Caco-2 (cell line): ENCODE results near the gene HOXB6. TPM values are rescaled to one million over a fixed set of nuclear protein-coding genes. Genes with fewer than 3 reads are reported as not detected.

ENCODE experiments used
- BruUV-seq: library from RNA; stranded (reverse); fragments of 400-500 nt; replicated peaks from 2 replicates; lab custom pipeline; 2021; lab: Mats Ljungman, UMichigan
- CTCF ChIA-PET: fragments of 300-600 bp; sonication (Branson Sonifier 250); formaldehyde crosslinking; loops from one replicate; lab custom pipeline; 2022; ENCODE audit warnings: antibody characterized with exemption; lab: Charles Lee
- POLR2A ChIA-PET: fragments of 300-600 bp; sonication (Branson Sonifier 250); formaldehyde crosslinking; loops from one replicate; lab custom pipeline; 2022; ENCODE audit warnings: antibody characterized with exemption; lab: Charles Lee
- DNase-seq, 2 experiments: peaks; one replicate each; pipeline versions ENCODE4 v3.0.0 to v3.0.0-alpha.2; 2020 to 2022
- H3K27me3 ChIP-seq: replicated peaks from 2 replicates; pipeline ENCODE4 v1.6.0; 2011; ENCODE audit warnings: low read length; ENCODE audit not compliant: control insufficient read depth, insufficient read depth
- H3K36me3 ChIP-seq: 2 replicates; pipeline ENCODE4 v1.5.1; 2011; ENCODE audit warnings: low read length; ENCODE audit not compliant: control insufficient read depth, insufficient read depth
- H3K4me1 ChIP-seq: fragments of 250-450 bp; sonication (Bioruptor Pico); 2 replicates; pipeline ENCODE4 v1.5.1; 2020; ENCODE audit warnings: mild to moderate bottlenecking
- H3K4me3 ChIP-seq: 2 replicates; pipeline ENCODE4 v1.5.1; 2011; ENCODE audit warnings: low read depth, mild to moderate bottlenecking, control low read depth, low read length
- H3K9me3 ChIP-seq: fragments of 250-450 bp; sonication (Bioruptor Pico); 2 replicates; pipeline ENCODE4 v1.5.1; 2020; ENCODE audit warnings: mild to moderate bottlenecking, moderate library complexity
- H3K27ac Mint-ChIP-seq: one replicate; pipeline ENCODE4 v1.8.0; 2022; ENCODE audit warnings: mixed read lengths; ENCODE audit not compliant: unreplicated experiment
- H3K27me3 Mint-ChIP-seq: one replicate; pipeline ENCODE4 v1.8.0; 2022; ENCODE audit warnings: mixed read lengths; ENCODE audit not compliant: insufficient read depth, unreplicated experiment
- H3K36me3 Mint-ChIP-seq: one replicate; pipeline ENCODE4 v1.8.0; 2022; ENCODE audit warnings: mild to moderate bottlenecking, mixed read lengths; ENCODE audit not compliant: insufficient read depth, unreplicated experiment
- H3K4me1 Mint-ChIP-seq: one replicate; pipeline ENCODE4 v1.8.0; 2022; ENCODE audit warnings: low read depth, mixed read lengths; ENCODE audit not compliant: unreplicated experiment
- H3K4me3 Mint-ChIP-seq: one replicate; pipeline ENCODE4 v1.8.0; 2022; ENCODE audit warnings: mild to moderate bottlenecking, moderate library complexity, mixed read lengths; ENCODE audit not compliant: unreplicated experiment
- H3K9me3 Mint-ChIP-seq: one replicate; pipeline ENCODE4 v1.8.0; 2022; ENCODE audit warnings: mixed read lengths; ENCODE audit not compliant: unreplicated experiment
- CTCF ChIP-seq, 2 experiments: fragments of 200-600 bp in 1 of 2; IDR thresholded peaks; 1 replicate in 1 of 2; 2 replicates in 1 of 2; pipeline versions ENCODE4 v1.5.1 to v1.8.0; 2011 to 2022; ENCODE audit warnings: antibody characterized with exemption in 1 of 2, control low read depth in 1 of 2, inconsistent platforms in 1 of 2, low read depth in 1 of 2, low read length in 1 of 2, mild to moderate bottlenecking in 1 of 2, moderate library complexity in 1 of 2; ENCODE audit not compliant: insufficient read depth in 1 of 2, severe bottlenecking in 1 of 2, unreplicated experiment in 1 of 2
- intact Hi-C: fragments of 100-400 bp; cut with micrococcal nuclease; formaldehyde crosslinking; loops from one replicate; pipeline ENCODE4 v1.10.0; 2022; ENCODE audit not compliant: unreplicated experiment
- total RNA-seq: library from RNA; stranded (reverse); gene quantifications from 2 replicates; pipeline ENCODE4 v1.2.3, GENCODE V29; 2022

The HOXB6 gene
- total RNA-seq, 1 experiment from 2014 or later, result 1.9 TPM

GRCh38 chr17:48615963-48616716 lies 11.4 kb upstream of the HOXB6 start:
- TF ChIP-seq CTCF (IDR thresholded peaks at IDR 0.05; ENCODE audit: insufficient read depth in 1 of 2, low read depth in 1 of 2, low read length in 1 of 2, severe bottlenecking in 1 of 2, unreplicated experiment in 1 of 2), result no peak
- no peak overlapping the region for H3K4me3 Mint-ChIP-seq
- Histone ChIP-seq H3K9me3 (no peaks in the 10 kb centered on the region), H3K36me3 (no peaks in the 10 kb centered on the region), H3K4me3 (no peak overlapping the region), H3K27me3 (peaks cover 18% of the 10 kb centered on the region), H3K4me1 (peaks cover 4% of the 10 kb centered on the region)
- no TSS peak for BruUV-seq
- ChIA-PET CTCF (interaction anchor here (0.6 to 1.5 kb wide), 6 partner anchors 9 to 436 kb away, joined by 3 to 16 read pairs (median 3); partner anchors contain the start of gene HOXB6), POLR2A (interaction anchor here (0.6 kb wide), 1 partner anchor 10 kb away, joined by 3 read pairs; the partner anchor contains the start of gene HOXB9)
- H3K4me1 Mint-ChIP-seq, result peaks cover 49% of the 10 kb centered on the region
- no peak overlapping the region for H3K27ac Mint-ChIP-seq
- peaks cover 62% of the 10 kb centered on the region for H3K27me3 Mint-ChIP-seq
- H3K36me3 Mint-ChIP-seq, result peaks cover 8% of the 10 kb centered on the region
- no peaks in the 10 kb centered on the region for H3K9me3 Mint-ChIP-seq
- no peak for DNase-seq
- intact Hi-C loops, result no loop called here

- no TSS peak for BruUV-seq
- H3K4me3 ChIP-seq, result peak within 1 kb of the TSS; percentile 6; the same call in 1 of the 2 replicates
- POLR2A ChIA-PET, result interaction anchor here (0.6 kb wide), 1 partner anchor 276 kb away, joined by 6 read pairs; no protein-coding TSS in a partner anchor
Observed at GRCh38 chr17:48615047-48615962, 10.5 kb upstream of the HOXB6 start, which contains the start of gene HOXB8. Gene HOXB8, minus strand, starts transcription at chr17:48615292. Its CDS starts 588 bp downstream, at chr17:48614704.

More at GRCh38 chr17:48615047-48615962, 10.5 kb upstream of the HOXB6 start, which contains the start of gene HOXB8:
- Mint-ChIP-seq H3K4me3 (peak within 1 kb of the TSS; percentile 86), H3K9me3 (no peaks in the 10 kb centered on the region), H3K4me1 (peaks cover 50% of the 10 kb centered on the region), H3K36me3 (peaks cover 16% of the 10 kb centered on the region), H3K27ac (no peak within 1 kb of the TSS), H3K27me3 (peaks cover 57% of the 10 kb centered on the region)
- no peak for TF ChIP-seq CTCF (IDR thresholded peaks at IDR 0.05; ENCODE audit: insufficient read depth in 1 of 2, low read depth in 1 of 2, low read length in 1 of 2, severe bottlenecking in 1 of 2, unreplicated experiment in 1 of 2)
- Histone ChIP-seq H3K9me3 (no peaks in the 10 kb centered on the region), H3K4me1 (peaks cover 4% of the 10 kb centered on the region), H3K36me3 (no peaks in the 10 kb centered on the region), H3K27me3 (peaks cover 15% of the 10 kb centered on the region)
- CTCF ChIA-PET, result interaction anchor here (0.6 to 1.5 kb wide), 6 partner anchors 10 to 550 kb away, joined by 3 to 16 read pairs (median 3); no protein-coding TSS in a partner anchor
- intact Hi-C loops, result no loop called here
- DNase-seq, result no peak
